ENCODE measurements around the gene NFATC1. TPM values are rescaled to one million over a fixed set of nuclear protein-coding genes. Genes with fewer than 3 reads are reported as not detected.

Gene NFATC1
- polyA plus RNA-seq, 3 donors: 4.6 to 7.0 (median 5.2) TPM

GRCh38 chr18:79385326-79385707, 10.4 kb upstream of the NFATC1 start:
- no peak for DNase-seq (ENCODE audit: extremely low read depth in 1 of 11, low read depth in 9 of 11, low spot score in 4 of 11)

- DNase-seq (ENCODE audit: extremely low read depth in 1 of 11, low read depth in 9 of 11, low spot score in 4 of 11): no peak
These were observed 9.9 kb upstream of the NFATC1 start for GRCh38 chr18:79385708-79386341.

GRCh38 chr18:79386547-79386946, 9.2 kb upstream of the NFATC1 start:
- no peak for DNase-seq (ENCODE audit: extremely low read depth in 1 of 11, low read depth in 9 of 11, low spot score in 4 of 11)

DNA sequence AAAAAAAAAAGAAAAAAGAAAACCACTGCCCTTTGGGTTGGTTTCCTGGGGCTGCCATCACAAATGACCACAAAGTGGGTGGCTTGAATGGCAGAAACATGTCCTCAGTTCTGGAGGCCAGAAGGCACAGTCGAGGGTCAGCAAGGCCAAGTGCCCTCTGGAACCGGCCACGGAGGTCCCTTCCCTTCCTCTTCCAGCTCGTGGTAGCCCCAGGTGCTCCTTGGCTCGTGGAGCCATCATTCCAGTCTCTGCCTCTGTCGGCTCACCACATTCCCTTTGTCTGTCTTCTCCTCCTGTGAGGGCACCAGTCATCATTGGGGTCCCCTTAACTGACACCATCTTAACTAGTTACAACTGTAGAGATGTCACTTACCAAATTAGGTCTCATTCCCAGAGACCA, 8.5 kb upstream of the NFATC1 start:
- no peak for DNase-seq (ENCODE audit: extremely low read depth in 1 of 11, low read depth in 9 of 11, low spot score in 4 of 11)

DNA sequence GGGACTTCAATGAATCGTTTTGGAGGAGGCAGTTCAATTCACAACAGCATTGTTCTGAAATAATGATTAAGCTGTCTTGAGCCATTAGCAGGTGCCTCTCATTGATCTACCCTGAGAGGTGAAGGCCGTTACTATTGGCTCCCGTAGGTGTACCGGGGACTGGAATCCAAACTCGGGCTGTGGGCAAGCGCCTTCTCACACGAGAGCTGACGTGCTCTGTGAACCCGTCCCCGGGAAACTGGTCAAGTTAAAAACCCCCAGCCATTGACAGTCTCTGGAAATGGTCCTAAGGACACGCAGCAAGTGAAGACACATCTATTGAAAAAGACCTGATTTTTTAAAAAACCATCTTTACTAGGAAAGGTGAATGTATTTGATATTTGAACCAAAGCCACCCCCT, 8.1 kb upstream of the NFATC1 start:
- DNase-seq (ENCODE audit: extremely low read depth in 1 of 11, low read depth in 9 of 11, low spot score in 4 of 11): no peak

GRCh38 chr18:79388043-79388442, 7.7 kb upstream of the NFATC1 start:
- DNase-seq (ENCODE audit: extremely low read depth in 1 of 11, low read depth in 9 of 11, low spot score in 4 of 11): no peak

DNA sequence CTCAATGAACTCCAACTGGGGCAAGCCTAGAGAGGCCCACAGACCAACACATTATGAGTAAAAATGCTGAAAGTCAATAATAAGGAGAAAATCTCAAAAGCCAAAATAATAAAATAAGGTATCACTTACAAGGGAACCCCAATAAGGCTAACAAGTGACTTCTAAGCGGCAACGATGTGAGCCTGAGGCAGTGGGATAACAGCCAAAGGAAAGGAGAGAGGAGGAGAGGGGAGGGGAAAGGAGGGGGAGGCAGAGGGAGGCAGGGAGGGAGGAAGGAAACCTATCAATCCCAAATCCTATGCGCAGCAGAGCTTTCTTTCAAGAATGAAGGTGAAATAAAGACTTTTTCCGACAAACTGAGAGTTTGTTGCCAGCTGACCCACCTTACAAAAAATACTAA, 6.0 kb upstream of the NFATC1 start:
- no peak for DNase-seq (ENCODE audit: extremely low read depth in 1 of 11, low read depth in 9 of 11, low spot score in 4 of 11)

DNA sequence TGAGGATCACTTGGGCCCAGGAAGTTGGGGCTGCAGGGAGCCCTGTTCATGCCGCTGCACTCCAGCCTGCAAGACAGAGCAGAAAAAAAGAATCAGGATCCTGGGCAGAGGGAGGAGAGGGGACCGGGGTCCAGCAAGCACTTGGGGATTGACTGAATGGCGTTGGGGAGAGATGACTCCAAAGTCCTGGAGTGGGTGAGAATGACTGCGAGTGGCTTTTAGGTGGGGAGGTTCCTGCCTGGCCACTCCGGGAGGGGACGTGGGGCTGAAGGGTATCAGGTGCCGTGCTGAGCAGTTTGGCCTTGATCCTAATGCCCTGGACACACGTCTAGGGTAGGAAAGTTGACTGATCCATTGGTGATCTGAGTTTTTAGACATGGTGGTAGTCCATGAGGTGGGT, 3.5 kb upstream of the NFATC1 start:
- no peak for DNase-seq (ENCODE audit: extremely low read depth in 1 of 11, low read depth in 9 of 11, low spot score in 4 of 11)

GRCh38 chr18:79393181-79393634, 2.5 kb upstream of the NFATC1 start:
- no peak for DNase-seq (ENCODE audit: extremely low read depth in 1 of 11, low read depth in 9 of 11, low spot score in 4 of 11)

GRCh38 chr18:79393635-79394533, 1.8 kb upstream of the NFATC1 start:
- peak; percentile 58 to 87 (median 83) for DNase-seq (ENCODE audit: extremely low read depth in 1 of 11, low read depth in 9 of 11, low spot score in 4 of 11)

GRCh38 chr18:79394534-79395307, 1.0 kb upstream of the NFATC1 start:
- no peak for DNase-seq (ENCODE audit: extremely low read depth in 1 of 11, low read depth in 9 of 11, low spot score in 4 of 11)

DNA sequence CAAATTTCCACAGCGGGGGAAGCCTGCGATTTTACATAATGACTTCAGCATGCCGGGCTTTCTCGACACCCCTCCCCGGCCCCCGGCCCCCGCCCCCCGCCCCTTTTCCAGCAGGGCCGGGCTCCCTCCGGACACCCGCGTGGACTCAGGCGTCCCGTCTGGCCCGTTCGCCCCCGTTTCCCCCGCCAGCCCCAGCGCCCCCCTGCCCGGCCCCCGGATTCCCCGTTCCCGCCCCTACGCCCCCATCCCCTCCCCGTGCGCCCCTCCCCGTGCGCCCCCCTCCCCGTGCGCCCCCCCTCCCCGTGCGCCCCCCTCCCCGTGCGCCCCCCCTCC, 456 bp upstream of the NFATC1 start:
- no peak for DNase-seq (ENCODE audit: extremely low read depth in 1 of 11, low read depth in 9 of 11, low spot score in 4 of 11)

GRCh38 chr18:79396431-79397246, 909 bp downstream of the NFATC1 start:
- DNase-seq (ENCODE audit: extremely low read depth in 1 of 11, low read depth in 9 of 11, low spot score in 4 of 11): peak in 1 of 11 donors; percentile 34

DNA sequence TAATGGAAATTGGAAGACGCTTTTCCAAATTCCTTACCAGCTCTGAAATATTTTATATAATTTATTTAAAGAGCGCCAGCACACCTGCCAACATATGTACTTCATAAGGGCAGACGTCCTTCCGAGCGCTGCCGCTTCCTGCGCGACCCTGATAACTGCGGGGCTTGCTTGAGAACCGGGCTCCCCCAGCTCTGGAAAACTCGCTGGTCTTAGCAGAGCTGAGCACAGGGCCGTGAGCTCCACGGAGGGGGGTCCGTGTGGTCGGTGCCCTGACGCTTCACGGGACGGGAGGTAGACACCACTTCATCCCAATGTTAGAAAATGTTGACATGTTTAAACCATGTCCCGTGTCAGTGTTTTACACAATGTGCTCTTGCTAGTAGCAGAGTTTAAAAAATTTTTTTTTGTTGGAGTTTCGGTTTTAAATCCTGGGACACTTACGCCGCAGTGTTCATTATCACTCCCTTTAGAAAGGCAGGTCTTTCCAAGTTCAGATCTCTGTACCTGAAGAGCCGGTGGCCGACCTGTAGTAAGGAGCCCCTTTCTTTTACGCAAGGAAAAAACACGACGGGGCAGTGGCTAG, 1.6 kb downstream of the NFATC1 start:
- DNase-seq (ENCODE audit: extremely low read depth in 1 of 11, low read depth in 9 of 11, low spot score in 4 of 11): no peak

DNA sequence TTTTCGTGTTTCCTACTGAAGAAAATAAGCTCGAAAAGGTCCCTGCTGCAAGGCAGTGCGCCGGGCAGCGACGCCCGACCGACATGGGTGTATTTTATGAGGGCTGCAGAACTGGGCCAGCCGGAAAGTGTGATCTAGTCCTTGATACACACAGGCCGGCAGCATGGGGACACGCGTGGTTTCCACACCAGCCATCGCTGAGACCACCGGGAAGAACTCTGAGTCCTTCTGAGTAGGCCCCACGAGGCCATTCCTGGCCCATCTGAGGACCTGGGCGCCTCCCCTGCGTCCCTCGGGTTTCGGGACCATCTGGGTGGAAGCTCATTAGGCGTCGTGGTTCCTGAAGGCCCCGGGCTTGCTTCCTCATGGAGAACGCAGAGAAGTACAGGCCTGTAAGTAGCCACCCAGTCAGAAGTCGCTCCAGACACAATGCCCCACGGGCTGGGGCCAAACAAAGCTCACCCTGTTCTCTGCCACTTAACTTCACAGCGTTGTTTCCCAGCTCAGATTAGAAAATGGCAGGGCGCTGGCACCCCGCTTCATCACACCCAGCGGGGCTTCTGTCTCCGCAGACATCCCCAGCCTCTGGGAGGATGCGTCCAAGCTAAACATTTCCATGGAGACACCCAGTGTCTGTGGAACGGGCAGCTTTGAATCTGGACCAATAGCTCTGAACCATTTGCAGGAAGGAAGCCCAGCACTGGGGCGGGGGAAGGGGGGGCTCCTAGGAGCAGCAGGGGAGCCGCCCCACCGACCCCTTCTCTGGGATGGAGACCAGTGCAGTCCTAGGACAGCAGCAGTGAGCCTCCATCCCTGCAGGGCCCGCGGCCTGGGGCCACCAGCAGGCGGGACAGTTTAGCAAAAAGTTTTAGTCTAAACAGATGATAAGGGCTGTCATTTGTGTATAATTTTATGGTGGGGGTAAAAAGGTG, 2.4 kb downstream of the NFATC1 start:
- DNase-seq (ENCODE audit: extremely low read depth in 1 of 11, low read depth in 9 of 11, low spot score in 4 of 11): no peak

DNA sequence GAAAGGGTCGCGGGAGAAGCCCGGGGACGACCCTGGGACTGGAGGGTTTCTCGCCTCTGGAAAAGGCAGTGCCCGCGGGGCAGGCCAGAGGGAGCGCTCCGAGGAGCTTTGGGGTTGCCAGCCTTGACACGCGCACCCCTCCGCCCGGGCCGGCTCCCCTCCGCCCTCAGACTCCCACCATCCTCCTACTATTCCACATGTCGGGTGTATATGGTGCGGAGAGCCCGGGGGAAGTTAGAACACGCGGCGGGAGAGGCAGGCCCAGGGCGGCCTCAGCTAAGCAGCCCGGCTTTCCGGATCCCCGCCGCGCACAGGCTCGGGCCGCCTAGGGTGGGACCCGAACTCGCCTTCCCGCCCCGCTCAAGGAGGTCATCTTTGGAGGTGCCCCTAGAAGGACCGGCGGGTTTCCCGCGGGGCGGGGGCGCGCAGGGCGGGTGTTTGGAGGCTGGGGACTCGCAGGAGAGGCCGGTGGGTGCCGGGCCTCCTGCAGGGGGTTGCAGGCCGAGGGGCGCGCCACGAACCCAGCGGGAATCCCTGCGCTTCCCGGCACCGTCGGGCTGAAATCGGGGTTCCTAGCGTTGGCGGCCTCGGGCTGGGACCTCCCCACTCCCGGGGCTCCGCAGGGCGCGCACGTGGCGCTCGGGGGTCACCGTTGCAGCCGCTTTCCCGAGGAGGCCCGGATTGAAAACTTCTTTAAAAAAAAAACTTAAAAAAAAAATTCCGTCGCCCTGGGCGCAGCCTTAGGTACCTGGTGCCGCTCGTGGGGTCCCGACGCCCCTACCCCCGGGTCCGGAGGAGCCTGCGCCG, 3.7 kb downstream of the NFATC1 start:
- DNase-seq (ENCODE audit: extremely low read depth in 1 of 11, low read depth in 9 of 11, low spot score in 4 of 11): no peak

DNA sequence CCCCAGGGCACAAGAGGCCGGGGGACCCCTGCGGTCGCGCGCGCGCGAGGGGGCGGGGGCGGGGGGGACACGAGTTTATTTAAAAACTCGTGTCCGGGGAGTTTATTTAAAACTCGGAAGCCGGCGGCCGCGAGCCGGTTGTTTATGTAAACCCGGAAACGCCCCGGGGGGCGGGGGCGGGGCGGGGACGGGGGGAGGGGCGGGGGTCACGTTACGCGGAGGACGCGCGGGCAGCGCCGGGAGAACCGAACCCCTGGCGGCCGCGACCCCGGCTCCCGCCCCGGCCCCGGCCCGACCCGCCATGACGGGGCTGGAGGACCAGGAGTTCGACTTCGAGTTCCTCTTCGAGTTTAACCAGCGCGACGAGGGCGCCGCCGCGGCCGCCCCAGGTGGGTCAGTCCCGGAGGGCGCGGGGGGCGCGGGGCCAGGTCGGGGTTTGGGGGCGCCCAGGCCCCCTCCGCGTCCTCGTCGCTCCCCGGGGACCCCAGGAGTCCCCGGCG, 4.4 kb downstream of the NFATC1 start:
- no peak for DNase-seq (ENCODE audit: extremely low read depth in 1 of 11, low read depth in 9 of 11, low spot score in 4 of 11)

Measured in renal cortex interstitium (tissue), 11 donors.